Keratinocyte (primary cell): ENCODE results near the gene EIF4G1. TPM values are rescaled to one million over a fixed set of nuclear protein-coding genes. Genes with fewer than 3 reads are reported as not detected.

Experiments
- DNase-seq: peaks from one replicate; pipeline ENCODE4 v3.0.0-alpha.2; 2011; ENCODE audit warnings: low read depth, missing footprints, low spot score
- FAIRE-seq: peaks from 2 replicates; lab custom pipeline; 2011; peaks lifted over from hg19 to GRCh38; lab: Jason Lieb, UNC
- H2AFZ ChIP-seq: 2 replicates; pipeline ENCODE4 v1.6.0; 2012; ENCODE audit warnings: low read length, control low read depth, inconsistent platforms; ENCODE audit not compliant: control insufficient read depth
- H3K27ac ChIP-seq: 2 replicates; pipeline ENCODE4 v1.5.1; 2011; ENCODE audit warnings: low read length; ENCODE audit not compliant: control insufficient read depth, insufficient read depth
- H3K27me3 ChIP-seq: 3 replicates; pipeline ENCODE4 v1.6.0; 2011; ENCODE audit warnings: low read length; ENCODE audit not compliant: control insufficient read depth, insufficient read depth; ENCODE audit errors: extremely low read depth
- H3K36me3 ChIP-seq, 2 experiments: 2 replicates in 1 of 2; 3 replicates in 1 of 2; pipeline ENCODE4 v1.5.1; 2011; ENCODE audit warnings: low read length in 2 of 2, mild to moderate bottlenecking in 1 of 2; ENCODE audit not compliant: control insufficient read depth in 2 of 2, insufficient read depth in 2 of 2; ENCODE audit errors: extremely low read depth in 1 of 2
- H3K4me1 ChIP-seq: 3 replicates; pipeline ENCODE4 v1.5.1; 2011; ENCODE audit warnings: low read length; ENCODE audit not compliant: control insufficient read depth, insufficient read depth; ENCODE audit errors: extremely low read depth
- H3K4me2 ChIP-seq: 3 replicates; pipeline ENCODE4 v1.6.0; 2011; ENCODE audit warnings: low read depth, low read length; ENCODE audit not compliant: control insufficient read depth, insufficient read depth; ENCODE audit errors: extremely low read depth
- H3K4me3 ChIP-seq, 3 experiments: fragments of 200-600 bp in 1 of 3; sonication (generic) in 1 of 3; 2 replicates in 2 of 3; 3 replicates in 1 of 3; pipeline ENCODE4 v1.5.1; 2011 to 2016; ENCODE audit warnings: low read length in 3 of 3, mild to moderate bottlenecking in 3 of 3, control low read depth in 2 of 3, inconsistent platforms in 1 of 3, low read depth in 1 of 3, mixed read lengths in 1 of 3, mixed run types in 1 of 3, moderate library complexity in 1 of 3; ENCODE audit not compliant: control insufficient read depth in 2 of 3, insufficient read depth in 2 of 3; ENCODE audit errors: extremely low read depth in 1 of 3
- H3K79me2 ChIP-seq: 2 replicates; pipeline ENCODE4 v1.6.0; 2012; ENCODE audit warnings: low read length; ENCODE audit not compliant: control insufficient read depth, insufficient read depth
- H3K9ac ChIP-seq: 3 replicates; pipeline ENCODE4 v1.6.0; 2011; ENCODE audit warnings: low read length; ENCODE audit not compliant: control insufficient read depth, insufficient read depth; ENCODE audit errors: extremely low read depth
- H3K9me1 ChIP-seq: 3 replicates; pipeline ENCODE4 v1.6.0; 2011; ENCODE audit warnings: low read length; ENCODE audit not compliant: control insufficient read depth, insufficient read depth; ENCODE audit errors: extremely low read depth
- H3K9me3 ChIP-seq: 2 replicates; pipeline ENCODE4 v1.5.1; 2012; ENCODE audit warnings: low read depth, low read length; ENCODE audit not compliant: control insufficient read depth
- H4K20me1 ChIP-seq: 3 replicates; pipeline ENCODE4 v1.6.0; 2011; ENCODE audit warnings: low read length; ENCODE audit not compliant: control insufficient read depth, insufficient read depth; ENCODE audit errors: extremely low read depth
- EZH2 ChIP-seq: IDR thresholded peaks from one replicate; pipeline ENCODE4 v1.6.1; 2012; ENCODE audit warnings: inconsistent platforms, mild to moderate bottlenecking, low read length, moderate library complexity
- dilution Hi-C: fragments of 300-500 bp; cut with MboI; formaldehyde crosslinking; loops from one replicate; pipeline ENCODE4 v1.7.0; 2020; ENCODE audit warnings: low sequenced_read_pairs; ENCODE audit not compliant: extremely low pct_ligation_motif_present
- polyA plus RNA-seq, 5 experiments: library from polyadenylated mRNA; depleted of rRNA in 3 of 5; stranded (reverse) in 3 of 5; stranded (forward) in 1 of 5; unstranded in 1 of 5; fragments of >200 nt; gene quantifications; 1 replicate in 1 of 5; 2 replicates in 3 of 5; 3 replicates in 1 of 5; pipeline versions ENCODE4 v1.2.1 to v1.2.3, GENCODE V29; 2011 to 2012; ENCODE audit warnings: missing spikeins in 2 of 5, low read depth in 1 of 5, low replicate concordance in 1 of 5
- TF ChIP-seq, protein P1 (sequence below), 3 experiments: IDR thresholded peaks in 1 of 3; conservative IDR thresholded peaks in 1 of 3; optimal IDR thresholded peaks in 1 of 3; 2 replicates in 2 of 3; 3 replicates in 1 of 3; pipeline versions ENCODE3 to v1.5.1; 2011; ENCODE audit warnings: low read length in 3 of 3, mild to moderate bottlenecking in 3 of 3, moderate library complexity in 2 of 3, control low read depth in 1 of 3, inconsistent platforms in 1 of 3; ENCODE audit not compliant: insufficient read depth in 2 of 3; ENCODE audit errors: extremely low read depth in 1 of 3

Gene EIF4G1
- polyA plus RNA-seq, 1 donor (not counting 4 experiments of a cell fraction or from before 2014, with no cell fraction given) = 225 TPM

- Histone ChIP-seq H2AFZ (no peak overlapping the region), H3K27ac (no peak overlapping the region), H3K9me1 (no peaks in the 10 kb centered on the region), H3K36me3 (no peaks in the 10 kb centered on the region), H3K4me3 (no peak overlapping the region), H3K27me3 (no peaks in the 10 kb centered on the region), H3K9ac (no peak overlapping the region), H3K4me1 (no peaks in the 10 kb centered on the region), H4K20me1 (no peaks in the 10 kb centered on the region), H3K79me2 (no peaks in the 10 kb centered on the region), H3K9me3 (no peaks in the 10 kb centered on the region), H3K4me2 (no peak overlapping the region)
- no peak for DNase-seq
- TF ChIP-seq EZH2 = no peak
- TF ChIP-seq, protein P1, sequence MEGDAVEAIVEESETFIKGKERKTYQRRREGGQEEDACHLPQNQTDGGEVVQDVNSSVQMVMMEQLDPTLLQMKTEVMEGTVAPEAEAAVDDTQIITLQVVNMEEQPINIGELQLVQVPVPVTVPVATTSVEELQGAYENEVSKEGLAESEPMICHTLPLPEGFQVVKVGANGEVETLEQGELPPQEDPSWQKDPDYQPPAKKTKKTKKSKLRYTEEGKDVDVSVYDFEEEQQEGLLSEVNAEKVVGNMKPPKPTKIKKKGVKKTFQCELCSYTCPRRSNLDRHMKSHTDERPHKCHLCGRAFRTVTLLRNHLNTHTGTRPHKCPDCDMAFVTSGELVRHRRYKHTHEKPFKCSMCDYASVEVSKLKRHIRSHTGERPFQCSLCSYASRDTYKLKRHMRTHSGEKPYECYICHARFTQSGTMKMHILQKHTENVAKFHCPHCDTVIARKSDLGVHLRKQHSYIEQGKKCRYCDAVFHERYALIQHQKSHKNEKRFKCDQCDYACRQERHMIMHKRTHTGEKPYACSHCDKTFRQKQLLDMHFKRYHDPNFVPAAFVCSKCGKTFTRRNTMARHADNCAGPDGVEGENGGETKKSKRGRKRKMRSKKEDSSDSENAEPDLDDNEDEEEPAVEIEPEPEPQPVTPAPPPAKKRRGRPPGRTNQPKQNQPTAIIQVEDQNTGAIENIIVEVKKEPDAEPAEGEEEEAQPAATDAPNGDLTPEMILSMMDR (optimal IDR thresholded peaks at IDR 0.05 in 1 of 3, IDR thresholded peaks at IDR 0.05 in 1 of 3, conservative IDR thresholded peaks at IDR 0.05 in 1 of 3; ENCODE audit: extremely low read depth in 1 of 3, insufficient read depth in 2 of 3, low read length in 3 of 3) = no peak
- dilution Hi-C loops = no loop called here
- FAIRE-seq = no peak
Observed at GRCh38 chr3:184290331-184290730, 24.1 kb upstream of the EIF4G1 start.

GRCh38 chr3:184291044-184291737 lies 23.2 kb upstream of the EIF4G1 start:
- Histone ChIP-seq H2AFZ (no peak overlapping the region), H3K4me3 (no peak overlapping the region), H3K9ac (no peak overlapping the region), H3K9me3 (no peaks in the 10 kb centered on the region), H3K4me1 (no peaks in the 10 kb centered on the region), H3K36me3 (no peaks in the 10 kb centered on the region), H4K20me1 (no peaks in the 10 kb centered on the region), H3K27ac (no peak overlapping the region), H3K9me1 (no peaks in the 10 kb centered on the region), H3K4me2 (no peak overlapping the region), H3K79me2 (no peaks in the 10 kb centered on the region), H3K27me3 (no peaks in the 10 kb centered on the region)
- dilution Hi-C loops = no loop called here
- no peak for DNase-seq
- TF ChIP-seq, protein P1 (optimal IDR thresholded peaks at IDR 0.05 in 1 of 3, IDR thresholded peaks at IDR 0.05 in 1 of 3, conservative IDR thresholded peaks at IDR 0.05 in 1 of 3; ENCODE audit: extremely low read depth in 1 of 3, insufficient read depth in 2 of 3, low read length in 3 of 3) = no peak
- no peak for TF ChIP-seq EZH2
- no peak for FAIRE-seq
